ENCODE data around the gene ICA1.

The ICA1 gene

DNA sequence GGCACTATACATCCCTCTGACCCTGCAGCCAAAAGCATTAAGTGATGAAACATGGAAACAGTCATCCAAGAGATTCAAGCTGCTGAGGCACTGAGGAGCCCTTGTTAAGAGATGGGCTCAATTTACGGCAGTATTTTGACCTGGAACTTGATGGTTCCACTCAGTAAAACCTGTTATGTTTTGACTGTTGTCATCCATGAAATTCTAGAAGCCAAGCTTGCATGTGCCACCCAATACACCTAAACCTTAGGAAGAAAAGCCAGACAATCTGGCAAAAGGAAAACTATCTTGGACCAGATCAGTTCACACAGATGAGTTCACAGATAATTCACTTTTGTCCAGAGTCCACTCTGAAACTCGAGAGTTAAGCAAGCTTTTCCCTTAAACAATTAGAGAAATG, 53.2 kb downstream of the ICA1 start:
- no peak overlapping the region for H3K27ac ChIP-seq (ENCODE audit: low read length)
- no peak overlapping the region for H3K4me3 ChIP-seq (ENCODE audit: low read length)
- H2AFZ ChIP-seq (ENCODE audit: low read length): no peak overlapping the region

DNA sequence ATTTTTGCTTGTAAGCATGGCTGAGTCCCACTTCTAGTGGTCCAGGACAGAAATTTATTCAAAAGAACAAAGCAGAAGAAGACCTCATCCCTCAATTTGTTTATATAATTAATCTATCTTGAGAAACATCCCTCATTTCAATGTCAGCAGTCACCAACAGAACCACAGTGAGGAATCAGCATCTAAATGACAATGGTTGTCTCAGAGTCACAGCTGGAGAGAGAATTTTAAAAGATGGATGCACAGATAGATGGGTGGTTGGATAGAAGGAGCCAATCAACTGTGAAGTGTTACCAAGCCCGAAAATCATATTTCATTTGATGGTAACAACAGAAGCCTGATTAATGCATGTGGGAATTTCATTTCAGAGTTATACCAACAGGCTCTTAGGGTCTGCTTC, 55.0 kb downstream of the ICA1 start:
- Histone ChIP-seq H3K9me3 (replicated peaks; ENCODE audit: insufficient read depth, low read length) (no peaks in the 10 kb centered on the region), H3K79me2 (ENCODE audit: low read length) (no peaks in the 10 kb centered on the region), H3K4me3 (ENCODE audit: low read length) (no peak overlapping the region), H3K9me2 (replicated peaks; ENCODE audit: insufficient read depth, low read length) (no peaks in the 10 kb centered on the region), H2AFZ (ENCODE audit: low read length) (no peak overlapping the region), H3K27me3 (replicated peaks; ENCODE audit: insufficient read depth, low read length) (no peaks in the 10 kb centered on the region), H4K20me1 (ENCODE audit: insufficient read depth, low read length) (no peaks in the 10 kb centered on the region), H3K4me1 (ENCODE audit: low read length) (no peaks in the 10 kb centered on the region), H3K27ac (ENCODE audit: low read length) (no peak overlapping the region), H3K9ac (ENCODE audit: low read length) (no peak overlapping the region), H3K4me2 (ENCODE audit: low read depth, low read length) (no peak overlapping the region), H3F3A (ENCODE audit: insufficient read depth, low read length) (no peaks in the 10 kb centered on the region), H3K36me3 (replicated peaks; ENCODE audit: insufficient read depth, low read length) (no peaks in the 10 kb centered on the region)
- no peak for DNase-seq
- no peak for TF ChIP-seq EZH2 (optimal IDR thresholded peaks at IDR 0.05; ENCODE audit: low read depth, low read length)

More for the DNA sequence above, 53.2 kb downstream of the ICA1 start:
- Histone ChIP-seq H3K36me3 (replicated peaks; ENCODE audit: insufficient read depth, low read length) (no peaks in the 10 kb centered on the region), H3K9me3 (replicated peaks; ENCODE audit: insufficient read depth, low read length) (no peaks in the 10 kb centered on the region), H4K20me1 (ENCODE audit: insufficient read depth, low read length) (no peaks in the 10 kb centered on the region), H3K4me1 (ENCODE audit: low read length) (no peaks in the 10 kb centered on the region), H3K4me2 (ENCODE audit: low read depth, low read length) (no peak overlapping the region), H3K9me2 (replicated peaks; ENCODE audit: insufficient read depth, low read length) (no peaks in the 10 kb centered on the region), H3F3A (ENCODE audit: insufficient read depth, low read length) (no peaks in the 10 kb centered on the region), H3K79me2 (ENCODE audit: low read length) (no peaks in the 10 kb centered on the region), H3K27me3 (replicated peaks; ENCODE audit: insufficient read depth, low read length) (no peaks in the 10 kb centered on the region), H3K9ac (ENCODE audit: low read length) (no peak overlapping the region)
- no peak for DNase-seq
- TF ChIP-seq EZH2 (optimal IDR thresholded peaks at IDR 0.05; ENCODE audit: low read depth, low read length) (no peak), EZH2phosphoT487 (IDR thresholded peaks at IDR 0.05; ENCODE audit: low read length) (no peak)
- TF ChIP-seq, protein P1, sequence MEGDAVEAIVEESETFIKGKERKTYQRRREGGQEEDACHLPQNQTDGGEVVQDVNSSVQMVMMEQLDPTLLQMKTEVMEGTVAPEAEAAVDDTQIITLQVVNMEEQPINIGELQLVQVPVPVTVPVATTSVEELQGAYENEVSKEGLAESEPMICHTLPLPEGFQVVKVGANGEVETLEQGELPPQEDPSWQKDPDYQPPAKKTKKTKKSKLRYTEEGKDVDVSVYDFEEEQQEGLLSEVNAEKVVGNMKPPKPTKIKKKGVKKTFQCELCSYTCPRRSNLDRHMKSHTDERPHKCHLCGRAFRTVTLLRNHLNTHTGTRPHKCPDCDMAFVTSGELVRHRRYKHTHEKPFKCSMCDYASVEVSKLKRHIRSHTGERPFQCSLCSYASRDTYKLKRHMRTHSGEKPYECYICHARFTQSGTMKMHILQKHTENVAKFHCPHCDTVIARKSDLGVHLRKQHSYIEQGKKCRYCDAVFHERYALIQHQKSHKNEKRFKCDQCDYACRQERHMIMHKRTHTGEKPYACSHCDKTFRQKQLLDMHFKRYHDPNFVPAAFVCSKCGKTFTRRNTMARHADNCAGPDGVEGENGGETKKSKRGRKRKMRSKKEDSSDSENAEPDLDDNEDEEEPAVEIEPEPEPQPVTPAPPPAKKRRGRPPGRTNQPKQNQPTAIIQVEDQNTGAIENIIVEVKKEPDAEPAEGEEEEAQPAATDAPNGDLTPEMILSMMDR (IDR thresholded peaks at IDR 0.05; ENCODE audit: low read length): no peak

DNA sequence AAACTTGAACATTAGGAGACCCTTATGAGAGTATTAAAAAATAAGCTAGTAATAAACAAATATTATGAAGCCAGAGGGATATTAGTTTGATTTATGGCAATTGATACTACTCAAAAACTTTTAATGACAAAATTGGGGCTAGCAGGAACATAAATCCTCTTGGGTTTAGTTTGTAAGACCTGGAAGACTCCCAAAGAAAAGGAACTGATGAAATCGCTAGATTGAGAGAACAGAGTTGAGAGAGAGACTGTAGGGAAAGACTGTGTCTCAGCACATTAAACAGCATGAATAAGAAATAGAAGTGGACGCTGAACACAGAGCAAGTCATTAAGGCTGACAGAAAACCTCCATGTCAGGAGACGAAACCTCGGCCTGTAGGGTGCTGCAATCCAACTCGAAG, 56.4 kb downstream of the ICA1 start:
- H2AFZ ChIP-seq (ENCODE audit: low read length): no peak overlapping the region
- no peaks in the 10 kb centered on the region for H3K27me3 ChIP-seq (replicated peaks; ENCODE audit: insufficient read depth, low read length)
- TF ChIP-seq, protein P1 (IDR thresholded peaks at IDR 0.05; ENCODE audit: low read length): no peak
- TF ChIP-seq EZH2phosphoT487 (IDR thresholded peaks at IDR 0.05; ENCODE audit: low read length): no peak
- no peak for TF ChIP-seq EZH2 (optimal IDR thresholded peaks at IDR 0.05; ENCODE audit: low read depth, low read length)
- H3K4me3 ChIP-seq (ENCODE audit: low read length): no peak overlapping the region
- no peaks in the 10 kb centered on the region for H3K36me3 ChIP-seq (replicated peaks; ENCODE audit: insufficient read depth, low read length)
- H3K9me2 ChIP-seq (replicated peaks; ENCODE audit: insufficient read depth, low read length): no peaks in the 10 kb centered on the region
- no peaks in the 10 kb centered on the region for H3F3A ChIP-seq (ENCODE audit: insufficient read depth, low read length)
- no peaks in the 10 kb centered on the region for H3K79me2 ChIP-seq (ENCODE audit: low read length)
- DNase-seq: no peak
- no peak overlapping the region for H3K27ac ChIP-seq (ENCODE audit: low read length)
- no peaks in the 10 kb centered on the region for H3K9me3 ChIP-seq (replicated peaks; ENCODE audit: insufficient read depth, low read length)
- H4K20me1 ChIP-seq (ENCODE audit: insufficient read depth, low read length): no peaks in the 10 kb centered on the region
- no peak overlapping the region for H3K9ac ChIP-seq (ENCODE audit: low read length)
- H3K4me1 ChIP-seq (ENCODE audit: low read length): no peaks in the 10 kb centered on the region
- no peak overlapping the region for H3K4me2 ChIP-seq (ENCODE audit: low read depth, low read length)

DNA sequence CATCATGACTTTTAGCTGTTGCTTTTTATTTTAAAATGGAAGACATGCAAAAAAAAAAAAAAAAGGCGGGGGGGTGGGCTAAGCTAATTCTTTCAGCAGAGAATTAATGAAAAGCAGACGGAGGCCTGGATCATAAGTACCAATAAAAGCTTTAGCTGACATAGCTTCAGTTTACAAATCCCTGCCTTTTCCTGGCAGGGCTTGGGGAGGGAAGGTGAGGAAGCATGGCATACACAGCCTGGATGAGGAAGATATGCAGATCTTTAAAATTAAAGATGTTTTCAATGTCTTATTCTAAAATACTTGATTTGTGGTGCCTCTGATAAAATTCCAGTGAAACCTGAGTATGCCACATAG, 57.0 kb downstream of the ICA1 start:
- H3K4me1 ChIP-seq (ENCODE audit: low read length): no peaks in the 10 kb centered on the region

More for the DNA sequence above, 57.0 kb downstream of the ICA1 start:
- H3K36me3 ChIP-seq (replicated peaks; ENCODE audit: insufficient read depth, low read length): no peaks in the 10 kb centered on the region
- H3K4me3 ChIP-seq (ENCODE audit: low read length): no peak overlapping the region
- H3K27me3 ChIP-seq (replicated peaks; ENCODE audit: insufficient read depth, low read length): no peaks in the 10 kb centered on the region
- H3K9ac ChIP-seq (ENCODE audit: low read length): no peak overlapping the region
- no peaks in the 10 kb centered on the region for H4K20me1 ChIP-seq (ENCODE audit: insufficient read depth, low read length)
- no peaks in the 10 kb centered on the region for H3K79me2 ChIP-seq (ENCODE audit: low read length)
- no peak overlapping the region for H3K4me2 ChIP-seq (ENCODE audit: low read depth, low read length)
- no peak overlapping the region for H3K27ac ChIP-seq (ENCODE audit: low read length)
- H2AFZ ChIP-seq (ENCODE audit: low read length): no peak overlapping the region
- no peaks in the 10 kb centered on the region for H3K9me3 ChIP-seq (replicated peaks; ENCODE audit: insufficient read depth, low read length)
- DNase-seq: no peak
- TF ChIP-seq, protein P1 (IDR thresholded peaks at IDR 0.05; ENCODE audit: low read length): no peak
- TF ChIP-seq EZH2phosphoT487 (IDR thresholded peaks at IDR 0.05; ENCODE audit: low read length) (no peak), EZH2 (optimal IDR thresholded peaks at IDR 0.05; ENCODE audit: low read depth, low read length) (no peak)
- H3F3A ChIP-seq (ENCODE audit: insufficient read depth, low read length): no peaks in the 10 kb centered on the region
- H3K9me2 ChIP-seq (replicated peaks; ENCODE audit: insufficient read depth, low read length): no peaks in the 10 kb centered on the region
